ENCODE data around the gene ATP8B1. TPM values are rescaled to one million over a fixed set of nuclear protein-coding genes. Genes with fewer than 3 reads are reported as not detected.

The ATP8B1 gene
- total and polyA plus RNA-seq, 9 of the 15 experiments (the other 6 are each of a cell fraction or from before 2014, with no cell fraction given) = 0.01 to 0.22 (median 0.03) TPM; not detected in 3

DNA sequence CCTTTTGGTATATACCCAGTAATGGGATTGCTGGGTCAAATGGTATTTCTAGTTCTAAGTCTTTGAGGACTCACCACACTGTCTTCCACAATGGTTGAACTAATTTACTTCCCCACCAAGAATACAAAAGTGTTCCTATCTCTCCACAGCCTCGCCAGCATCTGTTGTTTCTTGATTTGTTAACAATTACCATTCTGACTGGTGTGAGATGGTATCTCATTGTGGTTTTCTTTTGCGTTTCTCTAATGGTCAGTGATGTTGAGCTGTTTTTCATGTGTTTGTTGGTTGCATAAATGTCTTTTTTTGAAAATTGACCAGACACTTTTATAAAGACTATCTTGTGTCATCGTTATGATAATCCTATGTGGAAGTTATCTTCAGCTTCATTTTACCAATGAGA, 16.0 kb upstream of the ATP8B1 start (continued):
- TF ChIP-seq BRCA1 (IDR thresholded peaks at IDR 0.05) (no peak), BRCA1 (CRISPR knock-in tag; IDR thresholded peaks at IDR 0.05) (no peak), TEAD1 (CRISPR knock-in tag; IDR thresholded peaks at IDR 0.05) (no peak), CCAR2 (IDR thresholded peaks at IDR 0.05; ENCODE audit: low read depth, low read length) (no peak), PBX2 (CRISPR knock-in tag; IDR thresholded peaks at IDR 0.05; ENCODE audit: low read depth) (no peak), PBX2 (tag; conservative IDR thresholded peaks at IDR 0.05; ENCODE audit: low read depth) (0 out of 2 replicates have a peak, but pooled peaks have one; percentile 6)

DNA sequence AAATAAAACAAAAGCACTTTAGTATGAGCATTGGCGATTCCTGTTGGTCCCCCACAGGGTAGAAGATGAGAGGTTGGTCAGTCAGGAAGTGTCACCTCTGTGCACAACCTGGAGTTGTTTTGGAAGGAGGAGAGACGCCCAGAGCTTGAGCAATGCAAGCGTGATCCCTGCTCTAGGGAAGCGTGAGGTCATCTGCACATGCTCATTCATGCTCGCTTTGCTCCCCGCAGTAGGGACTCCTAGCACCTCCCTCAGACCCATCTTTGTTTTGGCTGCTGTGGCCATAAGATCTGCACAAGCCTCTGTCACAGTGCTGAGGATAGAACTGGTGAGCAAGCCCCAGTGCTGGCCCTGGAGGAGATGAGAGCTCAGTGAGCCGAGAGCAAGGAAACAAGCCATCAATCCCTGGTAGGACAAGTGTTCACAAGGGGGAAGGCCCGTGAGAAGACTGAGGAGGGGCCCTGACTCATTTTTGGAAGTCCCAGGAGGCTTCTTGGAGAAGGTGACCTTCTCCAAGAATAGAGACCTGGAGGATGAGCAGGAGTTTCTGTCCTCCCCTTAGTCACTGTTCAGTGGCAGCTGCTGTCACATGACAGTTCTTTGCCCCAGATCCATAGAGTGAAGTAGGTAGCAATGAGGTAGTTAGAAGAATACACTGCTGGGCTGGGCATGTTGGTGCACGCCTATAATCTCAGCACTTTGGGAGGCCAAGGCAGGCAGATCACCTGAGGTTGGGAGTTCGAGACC, 13.3 kb upstream of the ATP8B1 start:
- Histone ChIP-seq H3K36me3 (ENCODE audit: control insufficient read depth, insufficient read depth, low read length) (no peaks in the 10 kb centered on the region), H3K27ac (ENCODE audit: extremely low read depth, low read depth, low read length) (no peak overlapping the region), H2AFZ (ENCODE audit: low read depth, low read length) (peak overlapping the region; percentile 60), H3K9me1 (ENCODE audit: control insufficient read depth, insufficient read depth, low read length) (no peaks in the 10 kb centered on the region), H4K20me1 (replicated peaks; ENCODE audit: control insufficient read depth, insufficient read depth, low read length) (no peaks in the 10 kb centered on the region), H3K4me3 (no peak overlapping the region), H3K4me1 (replicated peaks in 1 of 2; ENCODE audit: control insufficient read depth in 2 of 2, insufficient read depth in 2 of 2, low read length in 2 of 2) (peaks cover 0 to 20% of the 10 kb centered on the region in 2 experiments; a peak in 3 of 5 replicates), H3K9me3 (replicated peaks; ENCODE audit: control insufficient read depth, insufficient read depth, low read depth, low read length) (no peaks in the 10 kb centered on the region), H3K4me2 (ENCODE audit: insufficient read depth, low read length) (no peak overlapping the region), H3K27me3 (ENCODE audit: control insufficient read depth in 2 of 2, insufficient read depth in 2 of 2, low read length in 2 of 2) (no peaks in the 10 kb centered on the region), H3K9ac (ENCODE audit: insufficient read depth in 1 of 2, low read depth in 2 of 2, low read length in 2 of 2) (no peak overlapping the region), H3K79me2 (ENCODE audit: control insufficient read depth, insufficient read depth, low read length) (no peaks in the 10 kb centered on the region)
- in situ Hi-C loops (cut with MboI) (no loop called here), intact Hi-C loops (cut with micrococcal nuclease) (no loop called here)
- ChIA-PET CTCF (ENCODE audit: low intra/inter-chr PET ratio) (no interaction called here), POLR2A (interaction anchor here (0.6 kb wide), 1 partner anchor 9 kb away, joined by 3 read pairs; no protein-coding TSS in a partner anchor)
- WGBS (ENCODE audit: insufficient coverage, low coverage, missing lambda C conversion rate) = 24% methylated on average over 9 of the region's 10 CpGs
- DNase-seq (ENCODE audit: extremely low read depth in 1 of 4, low spot score in 3 of 4) (peak in 1 of 4 experiments; percentile 24), FAIRE-seq (no peak), ATAC-seq (peak; percentile 61)
- no TSS peak for BruUV-seq (replicated peaks)
- peak; percentile 23 for TF ChIP-seq ZFP36 (IDR thresholded peaks at IDR 0.05; ENCODE audit: low read depth, low read length, partially characterized antibody)
- peak; percentile 65 for TF ChIP-seq TFE3 (CRISPR knock-in tag; IDR thresholded peaks at IDR 0.05)
- TF ChIP-seq THRAP3 (IDR thresholded peaks at IDR 0.05; ENCODE audit: borderline replicate concordance) = no peak
- TF ChIP-seq, protein P1, sequence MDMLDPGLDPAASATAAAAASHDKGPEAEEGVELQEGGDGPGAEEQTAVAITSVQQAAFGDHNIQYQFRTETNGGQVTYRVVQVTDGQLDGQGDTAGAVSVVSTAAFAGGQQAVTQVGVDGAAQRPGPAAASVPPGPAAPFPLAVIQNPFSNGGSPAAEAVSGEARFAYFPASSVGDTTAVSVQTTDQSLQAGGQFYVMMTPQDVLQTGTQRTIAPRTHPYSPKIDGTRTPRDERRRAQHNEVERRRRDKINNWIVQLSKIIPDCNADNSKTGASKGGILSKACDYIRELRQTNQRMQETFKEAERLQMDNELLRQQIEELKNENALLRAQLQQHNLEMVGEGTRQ (CRISPR knock-in tag; IDR thresholded peaks at IDR 0.05) = peak; percentile 22; the same call in 1 of the 2 replicates
- TF ChIP-seq MNT (conservative IDR thresholded peaks at IDR 0.05) = no peak
- TF ChIP-seq CEBPB (tag; IDR thresholded peaks at IDR 0.05) = no peak; the same call in 1 of the 2 replicates
- peak; percentile 26 to 45; a peak in 2 of 4 replicates for TF ChIP-seq NRF1 (conservative IDR thresholded peaks at IDR 0.05 in 1 of 2, IDR thresholded peaks at IDR 0.05 in 1 of 2)
